RWPE1 (cell line): ENCODE data around the gene RAB43.
"Not testable (repeated sequence)": the region's sequence is repeated elsewhere in the genome, so short reads cannot be mapped to it uniquely, and the experiment has no call there.

Source experiments
- CTCF ChIA-PET: fragments of 350-600 bp; sonication (Branson Sonifier 250); formaldehyde crosslinking; extraction: SDS; loops from one replicate; lab custom pipeline; 2021; lab: Yijun Ruan, JAX
- POLR2A ChIA-PET: fragments of 400-600 bp; formaldehyde crosslinking; extraction: SDS; loops from one replicate; lab custom pipeline; 2020; ENCODE audit warnings: antibody characterized with exemption; ENCODE audit not compliant: low non-redundant PET; lab: Yijun Ruan, JAX
- DNase-seq: peaks from one replicate; pipeline ENCODE4 v3.0.0; 2012; ENCODE audit warnings: low spot score
- H3K27ac ChIP-seq: fragments of 450-650 bp; 2 replicates; pipeline ENCODE4 v1.5.1; 2017
- CTCF ChIP-seq: fragments of 450-650 bp; conservative IDR thresholded peaks from 2 replicates; pipeline ENCODE4 v1.5.1; 2017; ENCODE audit warnings: low read depth, mild to moderate bottlenecking

The RAB43 gene

GRCh38 chr3:129084501-129084900 lies 37.1 kb downstream of the RAB43 start:
- H3K27ac ChIP-seq, result no peak overlapping the region
- DNase-seq, result no peak
- ChIA-PET POLR2A (no interaction called here), CTCF (interaction anchor here (0.7 kb wide), 2 partner anchors 22 to 264 kb away, joined by 3 to 4 read pairs; no protein-coding TSS in a partner anchor)
- TF ChIP-seq CTCF, result no peak

GRCh38 chr3:129082026-129082425 lies 39.6 kb downstream of the RAB43 start:
- no peak for DNase-seq
- POLR2A ChIA-PET, result no interaction called here
- H3K27ac ChIP-seq, result no peak overlapping the region
- TF ChIP-seq CTCF, result no peak
- CTCF ChIA-PET, result no interaction called here

- CTCF ChIA-PET, result interaction anchor here (0.7 kb wide), 1 partner anchor 20 kb away, joined by 3 read pairs; no protein-coding TSS in a partner anchor
- DNase-seq, result no peak
- TF ChIP-seq CTCF, result no peak
- POLR2A ChIA-PET, result no interaction called here
- no peak overlapping the region for H3K27ac ChIP-seq
These were observed 40.1 kb downstream of the RAB43 start for GRCh38 chr3:129081503-129081902.

- no peak for DNase-seq
- TF ChIP-seq CTCF, result no peak
- ChIA-PET CTCF (interaction anchor here (0.6 kb wide), 2 partner anchors 10 to 142 kb away, joined by 3 read pairs; no protein-coding TSS in a partner anchor), POLR2A (no interaction called here)
- H3K27ac ChIP-seq, result no peak overlapping the region
These were observed 43.1 kb downstream of the RAB43 start for GRCh38 chr3:129078510-129078909.

- TF ChIP-seq CTCF, result no peak
- no peak overlapping the region for H3K27ac ChIP-seq
- POLR2A ChIA-PET, result no interaction called here
- DNase-seq, result no peak
- CTCF ChIA-PET, result no interaction called here
These were observed 44.4 kb downstream of the RAB43 start for GRCh38 chr3:129077222-129077621.

- H3K27ac ChIP-seq, result no peak overlapping the region
- DNase-seq, result no peak
- CTCF ChIA-PET, result interaction anchor here (0.7 to 2.4 kb wide), 2 partner anchors 17 kb away, joined by 4 to 8 read pairs; no protein-coding TSS in a partner anchor
- POLR2A ChIA-PET, result no interaction called here
- TF ChIP-seq CTCF, result no peak
These were observed 51.3 kb downstream of the RAB43 start for GRCh38 chr3:129070086-129070885.

GRCh38 chr3:129069313-129070085 lies 52.1 kb downstream of the RAB43 start:
- DNase-seq, POLR2A ChIA-PET, H3K27ac ChIP-seq: not testable (repeated sequence)
- CTCF ChIA-PET, result interaction anchor here (0.6 to 0.7 kb wide), 2 partner anchors 16 to 1157 kb away, joined by 3 to 4 read pairs; no protein-coding TSS in a partner anchor
